Lung (tissue), 12 donors: ENCODE data around the gene BECN2. TPM values are rescaled to one million over a fixed set of nuclear protein-coding genes. Genes with fewer than 3 reads are reported as not detected.

ENCODE experiments used
- ATAC-seq: fragments of 200-7000 bp; cut with Tn5 transposase; one replicate; pipeline ENCODE4 v1.9.1; 2020; ENCODE audit warnings: moderate number of reproducible peaks; ENCODE audit not compliant: insufficient read depth, low FRiP score
- DNase-seq, 3 donors: peaks; one replicate each; pipeline ENCODE4 v3.0.0-alpha.2; 2013 to 2017
- H3K27ac ChIP-seq, 2 donors: one replicate each; pipeline ENCODE4 v1.5.1; 2013; ENCODE audit warnings: mild to moderate bottlenecking in 2 of 2, moderate library complexity in 2 of 2, control low read depth in 1 of 2, inconsistent platforms in 1 of 2, low read depth in 1 of 2, low read length in 1 of 2
- H3K27me3 ChIP-seq, 3 donors: one replicate each; pipeline ENCODE4 v1.5.1; 2013; ENCODE audit warnings: low read length in 2 of 3; ENCODE audit not compliant: control insufficient read depth in 3 of 3, insufficient read depth in 3 of 3
- H3K36me3 ChIP-seq, 4 donors: one replicate each; pipeline ENCODE4 v1.5.1; 2013; ENCODE audit warnings: low read length in 4 of 4, mild to moderate bottlenecking in 1 of 4, moderate library complexity in 1 of 4; ENCODE audit not compliant: control insufficient read depth in 4 of 4, insufficient read depth in 4 of 4
- H3K4me1 ChIP-seq, 5 donors: one replicate each; pipeline ENCODE4 v1.5.1; 2013; ENCODE audit warnings: low read length in 5 of 5, mild to moderate bottlenecking in 2 of 5, moderate library complexity in 1 of 5; ENCODE audit not compliant: control insufficient read depth in 5 of 5, insufficient read depth in 5 of 5
- H3K4me3 ChIP-seq: one replicate; pipeline ENCODE4 v1.5.1; 2013; ENCODE audit warnings: mild to moderate bottlenecking, control low read depth, moderate library complexity
- H3K9ac ChIP-seq, 2 donors: one replicate each; pipeline ENCODE4 v1.5.1; 2013; ENCODE audit warnings: low read length in 2 of 2, control low read depth in 1 of 2; ENCODE audit not compliant: insufficient read depth in 1 of 2
- H3K9me3 ChIP-seq, 4 donors: one replicate each; pipeline ENCODE4 v1.5.1; 2013; ENCODE audit warnings: low read length in 3 of 4, mild to moderate bottlenecking in 1 of 4, moderate library complexity in 1 of 4; ENCODE audit not compliant: control insufficient read depth in 4 of 4, insufficient read depth in 3 of 4
- CTCF ChIP-seq: IDR thresholded peaks from 2 replicates; pipeline ENCODE4 v1.5.1; 2012; ENCODE audit warnings: mild to moderate bottlenecking; ENCODE audit errors: control extremely low read depth, extremely low read depth
- WGBS, 2 donors: extraction: QIAGEN DNeasy Blood & Tissue Kit; methylation state at CpG; one replicate each; pipeline ENCODE4 v1.1.7; 2013; 5-methylcytosine and 5-hydroxymethylcytosine counted together
- polyA plus RNA-seq, 2 donors: library from polyadenylated mRNA; stranded (reverse); fragments of 200-250 nt; gene quantifications; one replicate each; pipeline ENCODE4 v1.2.1, GENCODE V29; 2013
- total RNA-seq, 2 donors: library from RNA; depleted of rRNA in 1 of 2; stranded (reverse); fragments of >200 nt in 1 of 2; gene quantifications; one replicate each; pipeline ENCODE4 v1.2.1, GENCODE V29; 2014 to 2021
- donor health status: control.
- donor health status: control.
- donor health status: Bipolar disorder and iron deficiency.
- donor health status: healthy.
- donor health status: DM: yes; HTN: yes; CAD: no.

BECN2 gene
- total and polyA plus RNA-seq, 4 donors = not detected

GRCh38 chr1:241972703-241973369, 15.3 kb downstream of the BECN2 start:
- DNase-seq (peak; percentile 61 to 77 (median 66)), ATAC-seq (no peak)
- no peak for TF ChIP-seq CTCF
- H3K27me3 ChIP-seq = no peaks in the 10 kb centered on the region
- no peaks in the 10 kb centered on the region for H3K36me3 ChIP-seq
- H3K9ac ChIP-seq = no peak overlapping the region
- peaks cover 0 to 6% (median 0%) of the 10 kb centered on the region in 5 donors for H3K4me1 ChIP-seq
- H3K9me3 ChIP-seq = no peaks in the 10 kb centered on the region
- 59 to 77% methylated on average over 6 of the region's 6 CpGs for WGBS, 2 donors
- H3K27ac ChIP-seq = no peak overlapping the region
- no peak overlapping the region for H3K4me3 ChIP-seq

GRCh38 chr1:241976229-241976628, 18.7 kb downstream of the BECN2 start:
- Histone ChIP-seq H3K36me3 (no peaks in the 10 kb centered on the region), H3K9me3 (no peaks in the 10 kb centered on the region), H3K27me3 (no peaks in the 10 kb centered on the region), H3K9ac (no peak overlapping the region), H3K27ac (no peak overlapping the region), H3K4me1 (peaks cover 0 to 4% (median 0%) of the 10 kb centered on the region in 5 donors), H3K4me3 (no peak overlapping the region)
- no peak for TF ChIP-seq CTCF
- ATAC-seq (no peak), DNase-seq (no peak)
- 66 to 78% methylated on average over 6 of the region's 6 CpGs for WGBS, 2 donors

GRCh38 chr1:241979071-241979470, 21.5 kb downstream of the BECN2 start:
- DNase-seq = no peak
- Histone ChIP-seq H3K36me3 (no peaks in the 10 kb centered on the region), H3K9me3 (no peaks in the 10 kb centered on the region), H3K9ac (no peak overlapping the region), H3K4me1 (no peaks in the 10 kb centered on the region), H3K27me3 (no peaks in the 10 kb centered on the region), H3K4me3 (no peak overlapping the region), H3K27ac (no peak overlapping the region)
- ATAC-seq = no peak
- 93 to 94% methylated on average over 18 of the region's 18 CpGs for WGBS, 2 donors
- no peak for TF ChIP-seq CTCF

GRCh38 chr1:241979926-241980325, 22.4 kb downstream of the BECN2 start:
- DNase-seq = no peak
- WGBS, 2 donors = 79 to 81% methylated on average over 1 of the region's 1 CpG
- H3K9ac ChIP-seq = no peak overlapping the region
- H3K27ac ChIP-seq = no peak overlapping the region
- no peaks in the 10 kb centered on the region for H3K27me3 ChIP-seq
- TF ChIP-seq CTCF = no peak
- no peak for ATAC-seq
- no peak overlapping the region for H3K4me3 ChIP-seq
- H3K36me3 ChIP-seq = no peaks in the 10 kb centered on the region
- no peaks in the 10 kb centered on the region for H3K9me3 ChIP-seq
- no peaks in the 10 kb centered on the region for H3K4me1 ChIP-seq
